Endothelial cell of umbilical vein (primary cell): ENCODE measurements around the gene HMG20B. TPM values are rescaled to one million over a fixed set of nuclear protein-coding genes. Genes with fewer than 3 reads are reported as not detected.

Source experiments
- BruUV-seq: library from RNA; stranded (reverse); fragments of 400-500 nt; replicated peaks from 2 replicates; lab custom pipeline; 2021; lab: Mats Ljungman, UMichigan
- CTCF ChIA-PET: fragments of 300-600, 350-600 bp; sonication (Branson Sonifier 250); formaldehyde crosslinking; loops from one replicate; lab custom pipeline; 2021; ENCODE audit warnings: antibody characterized with exemption, inconsistent platforms; lab: Charles Lee
- POLR2A ChIA-PET: fragments of 300-600, 350-600 bp; sonication (Branson Sonifier 250); formaldehyde crosslinking; loops from one replicate; lab custom pipeline; 2021; ENCODE audit warnings: antibody characterized with exemption, inconsistent platforms; lab: Charles Lee
- DNase-seq: peaks from one replicate; pipeline ENCODE4 v3.0.0-alpha.2; 2011; ENCODE audit warnings: low read depth, low spot score
- FAIRE-seq: peaks from 2 replicates; lab custom pipeline; 2011; peaks lifted over from hg19 to GRCh38; lab: Jason Lieb, UNC
- H2AFZ ChIP-seq: 2 replicates; pipeline ENCODE4 v1.6.0; 2012; ENCODE audit warnings: low read depth, low read length, control low read depth, inconsistent platforms
- H3K27ac ChIP-seq: 2 replicates; pipeline ENCODE4 v1.5.1; 2011; ENCODE audit warnings: low read depth, mild to moderate bottlenecking, control low read depth, low read length, moderate library complexity; ENCODE audit not compliant: insufficient read depth
- H3K27me3 ChIP-seq, 2 experiments: 2 replicates each; pipeline versions ENCODE4 v1.6.0 to v1.6.1; 2011; ENCODE audit warnings: low read length in 2 of 2, mixed read lengths in 1 of 2; ENCODE audit not compliant: control insufficient read depth in 2 of 2, insufficient read depth in 2 of 2
- H3K36me3 ChIP-seq, 2 experiments: 2 replicates in 1 of 2; 3 replicates in 1 of 2; pipeline ENCODE4 v1.5.1; 2011; ENCODE audit warnings: low read length in 2 of 2, mild to moderate bottlenecking in 1 of 2, moderate library complexity in 1 of 2; ENCODE audit not compliant: control insufficient read depth in 2 of 2, insufficient read depth in 2 of 2; ENCODE audit errors: extremely low read depth in 1 of 2
- H3K4me1 ChIP-seq: 3 replicates; pipeline ENCODE4 v1.5.1; 2011; ENCODE audit warnings: mild to moderate bottlenecking, low read length; ENCODE audit not compliant: control insufficient read depth, insufficient read depth; ENCODE audit errors: extremely low read depth
- H3K4me2 ChIP-seq: 2 replicates; pipeline ENCODE4 v1.6.1; 2011; ENCODE audit warnings: low read length, control low read depth, mixed read lengths; ENCODE audit not compliant: insufficient read depth
- H3K4me3 ChIP-seq, 3 experiments: fragments of 200-600 bp in 1 of 3; sonication (generic), shearing (Covaris generic) in 1 of 3; replicated peaks in 1 of 3; 2 replicates each; pipeline ENCODE4 v1.5.1; 2011 to 2016; ENCODE audit warnings: control low read depth in 3 of 3, low read length in 3 of 3, mild to moderate bottlenecking in 2 of 3, inconsistent platforms in 1 of 3, low read depth in 1 of 3, moderate library complexity in 1 of 3; ENCODE audit not compliant: insufficient read depth in 1 of 3
- H3K79me2 ChIP-seq: 2 replicates; pipeline ENCODE4 v1.6.0; 2012; ENCODE audit warnings: low read length, inconsistent platforms; ENCODE audit not compliant: control insufficient read depth, insufficient read depth
- H3K9ac ChIP-seq: replicated peaks from 2 replicates; pipeline ENCODE3; 2011; ENCODE audit warnings: low read length, control low read depth; ENCODE audit not compliant: insufficient read depth; ENCODE audit errors: extremely low read depth
- H3K9me1 ChIP-seq: replicated peaks from 3 replicates; pipeline ENCODE4 v1.6.0; 2011; ENCODE audit warnings: mild to moderate bottlenecking, low read length; ENCODE audit not compliant: control insufficient read depth, insufficient read depth; ENCODE audit errors: extremely low read depth
- H3K9me3 ChIP-seq: replicated peaks from 2 replicates; pipeline ENCODE4 v1.5.1; 2012; ENCODE audit warnings: low read length, inconsistent platforms; ENCODE audit not compliant: control insufficient read depth, insufficient read depth
- H4K20me1 ChIP-seq: replicated peaks from 2 replicates; pipeline ENCODE3; 2011; ENCODE audit warnings: mild to moderate bottlenecking, low read length; ENCODE audit not compliant: control insufficient read depth, insufficient read depth; ENCODE audit errors: extremely low read depth
- CTCF ChIP-seq, 2 donors: IDR thresholded peaks; 1 replicate in 1 of 2; 2 replicates in 1 of 2; pipeline ENCODE4 v1.5.1; 2011; ENCODE audit warnings: low read length in 2 of 2, mild to moderate bottlenecking in 2 of 2, moderate library complexity in 2 of 2, control low read depth in 1 of 2, inconsistent platforms in 1 of 2, low read depth in 1 of 2; ENCODE audit not compliant: insufficient read depth in 1 of 2; ENCODE audit errors: extremely low read depth in 1 of 2
- EZH2 ChIP-seq: IDR thresholded peaks from 2 replicates; pipeline ENCODE4 v1.6.1; 2012; ENCODE audit warnings: borderline replicate concordance, low read depth, mild to moderate bottlenecking, moderate library complexity, low read length, inconsistent platforms; ENCODE audit not compliant: severe bottlenecking
- FOS ChIP-seq: IDR thresholded peaks from 2 replicates; pipeline ENCODE4 v1.6.1; 2011; ENCODE audit warnings: mild to moderate bottlenecking, low read length, moderate library complexity, borderline replicate concordance; ENCODE audit not compliant: insufficient read depth
- GATA2 ChIP-seq: IDR thresholded peaks from 2 replicates; pipeline ENCODE4 v1.7.0; 2011; ENCODE audit warnings: low read depth, mild to moderate bottlenecking, moderate library complexity, mixed read lengths, low read length; ENCODE audit not compliant: insufficient read length, insufficient read depth
- JUN ChIP-seq: IDR thresholded peaks from 2 replicates; pipeline ENCODE4 v1.6.1; 2011; ENCODE audit warnings: borderline replicate concordance, low read depth; ENCODE audit not compliant: insufficient read length, insufficient read depth
- MAX ChIP-seq: IDR thresholded peaks from 2 replicates; pipeline ENCODE4 v1.6.1; 2011; ENCODE audit not compliant: insufficient read depth, insufficient read length
- MYC ChIP-seq: IDR thresholded peaks from one replicate; pipeline ENCODE4 v1.6.1; 2011; ENCODE audit warnings: mild to moderate bottlenecking, low read depth, low read length
- POLR2A ChIP-seq: IDR thresholded peaks from 2 replicates; pipeline ENCODE4 v1.6.1; 2012; ENCODE audit warnings: low read depth, mild to moderate bottlenecking, control low read depth, low read length
- POLR2AphosphoS5 ChIP-seq: IDR thresholded peaks from 2 replicates; pipeline ENCODE4 v1.6.1; 2012; ENCODE audit warnings: low read depth, mild to moderate bottlenecking, control low read depth, low read length, moderate library complexity; ENCODE audit not compliant: insufficient read depth
- dilution Hi-C: fragments of 300-500 bp; cut with MboI; formaldehyde crosslinking; loops from one replicate; pipeline ENCODE4 v1.15.0; 2019; ENCODE audit warnings: low sequenced_read_pairs; ENCODE audit not compliant: extremely low pct_ligation_motif_present
- intact Hi-C: fragments of 100-400 bp; cut with micrococcal nuclease; formaldehyde crosslinking; loops from one replicate; pipeline ENCODE4 v1.10.0; 2022
- polyA plus RNA-seq, 4 experiments: library from polyadenylated mRNA; depleted of rRNA in 3 of 4; stranded (reverse) in 3 of 4; unstranded in 1 of 4; fragments of >200 nt; gene quantifications; 2 replicates each; pipeline versions ENCODE4 v1.2.1 to v1.2.3, GENCODE V29; 2011 to 2012; ENCODE audit warnings: missing spikeins in 1 of 4
- total RNA-seq: library from RNA; stranded (reverse); gene quantifications from 2 replicates; pipeline ENCODE4 v1.2.3, GENCODE V29; 2021

Gene HMG20B
- total and polyA plus RNA-seq, 2 donors (not counting 3 experiments of a cell fraction or from before 2014, with no cell fraction given): 53.2 to 98.2 TPM

GRCh38 chr19:3538965-3539755, 33.6 kb upstream of the HMG20B start, which contains the start of gene TEKTIP1:
Gene TEKTIP1, plus strand, starts transcription at chr19:3539174. Its CDS starts 4 bp downstream, at chr19:3539178.
- FAIRE-seq (no peak), DNase-seq (no peak)
- Histone ChIP-seq H3K79me2 (no peaks in the 10 kb centered on the region), H3K9ac (no peak within 1 kb of the TSS), H3K4me2 (no peak within 1 kb of the TSS), H2AFZ (no peak within 1 kb of the TSS), H3K4me1 (no peaks in the 10 kb centered on the region), H3K9me3 (no peaks in the 10 kb centered on the region), H3K36me3 (peaks cover 0 to 15% of the 10 kb centered on the region in 2 experiments), H3K27ac (no peak within 1 kb of the TSS), H4K20me1 (no peaks in the 10 kb centered on the region), H3K27me3 (no peaks in the 10 kb centered on the region), H3K4me3 (no peak within 1 kb of the TSS), H3K9me1 (no peaks in the 10 kb centered on the region)
- TF ChIP-seq GATA2: no peak
- no peak for TF ChIP-seq POLR2A
- no peak for TF ChIP-seq POLR2AphosphoS5
- TF ChIP-seq MAX: no peak
- TF ChIP-seq JUN: no peak
- TF ChIP-seq FOS: no peak
- no peak for TF ChIP-seq MYC
- TF ChIP-seq EZH2: no peak
- no peak for TF ChIP-seq CTCF (IDR thresholded peaks at IDR 0.05; ENCODE audit: extremely low read depth in 1 of 2, insufficient read depth in 1 of 2, low read depth in 1 of 2, low read length in 2 of 2)
- ChIA-PET POLR2A (no interaction called here), CTCF (interaction anchor here (0.7 to 0.8 kb wide), 2 partner anchors 8 to 234 kb away, joined by 3 read pairs; no protein-coding TSS in a partner anchor)
- intact Hi-C loops: no loop called here
- dilution Hi-C loops: no loop called here
- no TSS peak for BruUV-seq
